Activated CD4-positive, alpha-beta T cell treated with anti-CD3 and anti-CD28 coated beads for 4 hours (primary cell): ENCODE results near the gene TTC8.

Experiments used
- DNase-seq, 2 donors: peaks; one replicate each; pipeline ENCODE4 v3.0.0-alpha.2; 2020

TTC8 gene

GRCh38 chr14:88870777-88871176, 46.3 kb downstream of the TTC8 start:
- DNase-seq: no peak

GRCh38 chr14:88871429-88871828, 47.0 kb downstream of the TTC8 start:
- DNase-seq: no peak

DNA sequence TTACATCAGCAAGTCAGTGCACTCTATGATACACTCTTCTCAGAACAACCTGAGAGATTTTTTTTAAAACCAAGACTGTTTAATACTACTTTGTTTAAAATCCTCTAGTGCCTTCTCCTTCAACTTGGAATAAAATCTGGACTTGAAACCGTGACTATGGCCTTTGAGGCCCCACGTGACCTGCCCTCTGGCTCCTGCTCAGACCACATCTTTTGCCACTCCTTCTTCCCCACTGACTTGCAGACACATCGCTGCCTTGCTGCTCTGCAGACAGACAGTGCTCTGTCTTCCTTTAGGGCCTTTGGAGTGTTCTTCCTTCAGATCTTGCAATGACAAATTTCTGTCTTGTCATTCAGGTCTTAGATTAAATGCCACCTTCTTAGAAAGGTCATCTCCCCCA, 48.5 kb downstream of the TTC8 start:
- no peak for DNase-seq

GRCh38 chr14:88877192-88877591, 52.7 kb downstream of the TTC8 start:
- no peak for DNase-seq

GRCh38 chr14:88879022-88879421, 54.6 kb downstream of the TTC8 start:
- no peak for DNase-seq

GRCh38 chr14:88882236-88882635, 57.8 kb downstream of the TTC8 start:
- DNase-seq: no peak

DNA sequence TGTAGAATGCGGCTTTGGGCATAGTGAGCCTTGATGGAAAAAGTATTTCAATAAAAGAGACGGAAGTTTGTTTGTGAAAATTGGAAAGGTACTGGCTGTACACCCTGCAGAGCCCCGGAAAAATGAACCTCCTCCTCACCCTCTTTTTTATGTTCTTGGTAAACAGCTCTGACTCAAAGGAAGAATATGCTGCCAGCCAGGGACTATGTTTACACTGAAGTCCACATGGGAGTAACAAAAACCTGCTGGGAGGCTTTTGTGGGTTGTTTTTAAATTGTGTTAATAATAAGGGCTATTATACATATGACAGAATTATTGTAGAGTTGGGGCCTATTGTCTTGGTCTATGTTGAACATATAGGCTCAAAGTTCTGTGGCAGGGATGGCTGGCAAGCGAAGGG, 70.7 kb downstream of the TTC8 start:
- DNase-seq: no peak

- no peak for DNase-seq
Measured at GRCh38 chr14:88901189-88901588, 76.7 kb downstream of the TTC8 start.

GRCh38 chr14:88901991-88902390, 77.5 kb downstream of the TTC8 start:
- DNase-seq: no peak

- DNase-seq: no peak
Measured at GRCh38 chr14:88902850-88903249, 78.4 kb downstream of the TTC8 start.

GRCh38 chr14:88904206-88904647, 79.8 kb downstream of the TTC8 start:
- DNase-seq: no peak

GRCh38 chr14:88904864-88905263, 80.4 kb downstream of the TTC8 start:
- no peak for DNase-seq

DNA sequence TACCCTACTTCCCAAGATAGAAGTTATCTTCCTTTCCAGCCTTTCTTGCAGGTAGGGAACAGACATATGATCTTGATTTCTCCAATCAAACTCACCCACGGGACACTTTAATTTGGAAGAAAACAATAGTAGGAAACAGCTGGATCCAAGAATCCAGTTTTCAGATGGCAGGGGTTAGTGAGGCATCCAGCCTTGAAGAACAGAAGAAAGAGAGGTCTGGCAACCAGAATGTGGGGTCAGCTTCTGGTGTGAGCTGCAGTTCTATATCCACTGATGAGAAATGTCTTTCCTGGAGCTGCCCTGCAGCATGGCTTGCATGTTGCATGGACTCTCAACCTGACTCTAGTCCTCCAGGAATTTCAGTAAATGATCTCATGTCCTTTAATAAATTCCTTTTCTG, 83.8 kb downstream of the TTC8 start:
- no peak for DNase-seq

DNA sequence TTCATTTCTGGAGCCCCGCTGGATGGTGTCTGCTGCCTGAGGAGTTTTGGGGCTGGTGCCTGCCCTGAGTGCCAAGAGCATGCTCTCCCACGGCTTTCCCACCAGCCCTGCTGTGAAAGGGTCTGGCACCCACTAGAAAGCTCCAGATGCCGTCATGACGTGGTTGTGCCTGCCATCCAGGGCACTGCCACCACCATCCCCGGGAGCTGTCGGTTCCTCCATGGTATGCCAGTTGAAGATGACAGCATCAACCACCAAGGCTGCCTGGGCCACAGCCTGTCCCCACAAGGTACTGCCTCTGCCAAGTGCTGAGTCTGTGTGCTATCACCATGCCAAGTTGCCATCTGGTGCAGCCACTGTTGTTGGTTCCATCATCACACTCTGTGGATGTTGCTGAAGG, 85.9 kb downstream of the TTC8 start:
- no peak for DNase-seq

DNA sequence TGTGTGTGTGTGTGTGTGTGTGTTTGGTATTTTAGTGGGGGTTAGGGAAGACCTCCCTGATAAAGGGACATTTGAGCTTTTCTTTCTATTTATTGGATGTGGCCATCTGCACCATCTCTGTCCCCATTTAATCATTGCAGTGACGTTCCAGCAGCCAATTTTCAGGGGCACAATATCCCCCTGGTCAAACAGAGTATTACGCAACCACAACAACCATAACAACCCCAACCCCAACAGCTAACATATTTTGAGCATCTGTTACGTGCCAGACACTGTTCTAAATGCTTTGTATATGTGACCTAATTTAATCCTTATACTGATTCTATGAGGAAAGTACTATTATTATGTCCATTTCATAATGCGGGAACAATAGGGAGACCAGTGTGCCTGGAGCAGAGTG, 87.4 kb downstream of the TTC8 start:
- no peak for DNase-seq

DNA sequence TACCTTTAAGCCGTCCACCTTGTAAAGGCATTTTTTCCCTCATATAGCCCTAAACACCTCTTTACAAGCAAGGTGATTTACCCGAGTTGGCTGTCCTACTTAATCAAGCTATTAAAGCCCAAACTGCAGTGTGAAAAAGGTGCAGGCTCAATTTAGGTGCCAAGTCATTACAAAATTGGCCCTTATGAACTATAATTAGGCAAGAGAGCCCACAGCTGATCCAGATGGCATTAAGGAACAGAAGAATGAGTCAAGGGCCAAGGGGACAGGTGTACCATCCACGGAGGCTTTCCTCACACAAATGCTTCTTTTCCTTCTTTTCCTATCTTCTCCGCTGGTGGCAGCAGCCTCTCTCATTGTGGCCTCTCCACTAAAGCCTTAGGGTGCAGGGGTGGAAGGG, 90.5 kb downstream of the TTC8 start:
- DNase-seq: no peak

DNA sequence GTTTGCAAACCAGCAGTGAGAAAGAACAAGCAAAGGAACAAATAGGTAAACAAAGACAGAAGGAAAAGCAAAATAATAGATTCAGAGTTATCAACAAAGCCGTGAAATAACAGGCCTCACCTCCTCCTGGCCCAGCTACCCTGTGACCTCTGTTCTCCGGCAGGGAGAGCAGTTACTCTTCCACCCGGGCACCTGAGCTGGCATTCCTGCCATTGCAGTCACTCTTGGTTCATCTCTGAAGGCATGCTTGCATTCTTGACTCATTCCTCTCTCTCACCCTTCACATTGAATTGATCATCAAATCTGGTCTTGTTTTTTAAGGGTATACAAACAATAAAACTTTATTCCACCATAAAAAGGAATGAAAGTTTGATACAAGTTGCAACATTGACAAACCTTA, 95.1 kb downstream of the TTC8 start:
- no peak for DNase-seq
